Measurements from ENCODE around the gene IFFO2. TPM values are rescaled to one million over a fixed set of nuclear protein-coding genes. Genes with fewer than 3 reads are reported as not detected.
A peak's percentile ranks its signal among the peaks of the same experiment; 100 is the strongest.
"Not testable (repeated sequence)": the region's sequence is repeated elsewhere in the genome, so short reads cannot be mapped to it uniquely, and the experiment has no call there.

IFFO2 gene
- polyA plus RNA-seq, 3 donors from 2014 or later = 1.9 to 3.9 (median 3.2) TPM

DNA sequence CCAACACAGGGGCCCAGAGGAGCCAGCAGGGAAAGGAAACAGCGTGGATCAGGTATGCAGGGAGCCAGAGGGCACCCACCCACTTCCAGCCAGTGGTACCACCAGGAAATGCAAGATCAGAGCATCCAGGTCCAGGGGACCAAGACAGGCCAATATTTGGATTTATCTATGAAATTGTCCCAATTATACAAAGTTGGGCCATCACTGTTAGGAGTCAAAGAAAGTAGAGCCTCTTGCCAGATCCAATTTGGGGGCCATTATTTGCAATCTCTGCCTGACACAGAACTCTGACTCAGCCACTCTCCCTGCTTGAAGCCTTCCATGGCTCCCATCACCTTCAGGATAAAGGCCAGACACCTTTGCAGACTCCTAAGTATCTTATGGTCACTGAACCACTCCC, 75.9 kb downstream of the IFFO2 start:
- H3K9me3 Mint-ChIP-seq = no peaks in the 10 kb centered on the region
- no peak for DNase-seq
- no peak overlapping the region for H3K27ac Mint-ChIP-seq
- peaks cover 0 to 6% (median 0%) of the 10 kb centered on the region in 3 donors for H3K36me3 Mint-ChIP-seq
- no peaks in the 10 kb centered on the region for H3K27me3 Mint-ChIP-seq (ENCODE audit: low read depth in 3 of 3)
- no peak overlapping the region for H3K4me3 Mint-ChIP-seq
- no peaks in the 10 kb centered on the region for H3K4me1 Mint-ChIP-seq

DNA sequence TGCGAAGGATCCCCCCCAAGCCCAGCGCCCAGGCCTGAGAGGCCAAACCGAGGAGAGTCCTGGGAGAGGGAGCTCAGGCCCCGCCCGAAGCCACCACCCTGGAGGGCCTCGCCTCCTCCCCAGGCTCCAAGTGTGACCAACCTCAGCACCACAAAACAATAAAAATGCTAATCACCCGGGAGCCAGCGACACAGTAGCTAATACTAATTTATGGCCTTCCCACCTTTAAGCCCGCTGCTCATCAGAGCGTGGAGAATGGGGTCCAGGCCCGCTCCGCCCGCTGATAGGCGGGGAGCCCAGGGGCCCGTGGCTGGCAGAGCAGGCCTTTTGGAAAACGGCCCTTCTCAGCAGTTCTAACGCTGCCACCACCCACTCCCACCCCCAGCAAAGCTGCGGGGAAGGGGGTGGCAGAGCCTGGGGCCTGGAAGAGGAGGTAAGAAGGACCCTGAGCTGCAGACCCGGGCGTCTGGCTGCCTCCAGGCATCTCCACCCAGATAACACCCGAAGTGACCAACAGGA, 76.6 kb downstream of the IFFO2 start:
- Mint-ChIP-seq H3K9me3 (no peaks in the 10 kb centered on the region), H3K27me3 (ENCODE audit: low read depth in 3 of 3) (no peaks in the 10 kb centered on the region), H3K4me1 (no peaks in the 10 kb centered on the region), H3K4me3 (no peak overlapping the region), H3K27ac (no peak overlapping the region), H3K36me3 (peaks cover 0 to 6% (median 0%) of the 10 kb centered on the region in 3 donors)
- no peak for DNase-seq

- H3K36me3 Mint-ChIP-seq = peaks cover 0 to 6% (median 0%) of the 10 kb centered on the region in 3 donors
- no peaks in the 10 kb centered on the region for H3K9me3 Mint-ChIP-seq
- H3K27me3 Mint-ChIP-seq (ENCODE audit: low read depth in 3 of 3) = no peaks in the 10 kb centered on the region
- no peak overlapping the region for H3K27ac Mint-ChIP-seq
- no peaks in the 10 kb centered on the region for H3K4me1 Mint-ChIP-seq
- DNase-seq = no peak
- H3K4me3 Mint-ChIP-seq = no peak overlapping the region
Observed at GRCh38 chr1:18879215-18879790, 77.2 kb downstream of the IFFO2 start.

DNA sequence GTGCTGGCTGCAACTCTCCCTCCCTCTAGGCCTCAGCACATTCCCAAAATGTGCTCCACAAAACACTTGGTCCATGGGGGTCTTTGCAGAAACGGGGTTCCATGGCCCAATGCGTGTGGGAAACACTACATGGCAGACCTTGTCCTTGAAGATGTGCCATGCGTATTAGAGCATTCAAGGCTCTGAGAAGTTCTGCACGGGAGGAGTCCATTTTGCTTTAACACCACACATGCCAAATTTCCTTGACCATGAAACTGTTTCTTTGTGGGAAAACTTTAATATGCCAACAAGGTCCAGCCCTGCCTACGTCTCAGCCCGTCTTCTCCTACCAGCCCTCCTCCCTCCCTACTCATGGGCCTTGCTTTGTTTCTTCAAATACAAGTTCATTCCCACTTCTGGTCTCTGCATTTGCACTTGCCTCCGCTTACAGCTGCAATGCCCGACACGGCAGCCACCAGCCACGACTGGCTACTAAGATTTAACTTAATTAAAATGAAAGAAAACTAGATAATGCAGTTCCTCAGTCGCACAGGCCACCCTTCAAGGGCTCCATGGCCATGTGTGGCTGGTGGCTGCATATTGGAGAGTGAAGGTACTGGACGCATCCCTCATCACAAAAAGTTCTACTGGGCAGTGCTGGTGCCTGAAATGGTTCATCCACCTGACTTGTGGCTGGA, 77.8 kb downstream of the IFFO2 start:
- DNase-seq = no peak

DNA sequence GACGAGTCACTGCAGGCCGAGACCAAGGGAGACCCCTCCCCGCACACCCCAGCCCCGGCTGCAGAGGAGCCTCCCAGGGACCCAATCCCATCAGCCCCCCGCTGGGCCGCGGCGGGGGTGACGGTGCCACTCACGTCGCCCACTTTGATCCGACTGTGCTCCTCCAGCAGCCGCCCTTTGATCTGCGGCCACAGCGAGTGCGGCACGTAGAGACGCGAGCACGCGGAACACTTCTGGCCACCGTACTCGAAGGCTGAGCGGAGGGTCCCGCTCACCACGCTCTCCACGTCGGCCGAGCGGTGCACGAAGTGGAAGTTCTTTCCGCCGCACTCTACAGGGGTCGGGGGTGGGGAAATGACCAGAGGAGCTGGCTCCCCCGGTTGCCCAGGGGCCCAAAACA, 79.2 kb downstream of the IFFO2 start:
- no peaks in the 10 kb centered on the region for H3K9me3 Mint-ChIP-seq
- H3K4me3 Mint-ChIP-seq = no peak overlapping the region
- DNase-seq = no peak

More for the DNA sequence above, 77.8 kb downstream of the IFFO2 start:
- H3K9me3 Mint-ChIP-seq = no peaks in the 10 kb centered on the region
- peaks cover 0 to 6% (median 0%) of the 10 kb centered on the region in 3 donors for H3K36me3 Mint-ChIP-seq
- H3K4me1 Mint-ChIP-seq = no peaks in the 10 kb centered on the region
- H3K27me3 Mint-ChIP-seq (ENCODE audit: low read depth in 3 of 3) = no peaks in the 10 kb centered on the region
- no peak overlapping the region for H3K4me3 Mint-ChIP-seq
- H3K27ac Mint-ChIP-seq = no peak overlapping the region

GRCh38 chr1:18876210-18876609, 80.3 kb downstream of the IFFO2 start:
- H3K4me3 Mint-ChIP-seq = no peak overlapping the region
- H3K36me3 Mint-ChIP-seq = peaks cover 0 to 6% (median 0%) of the 10 kb centered on the region in 3 donors
- no peaks in the 10 kb centered on the region for H3K9me3 Mint-ChIP-seq
- H3K27ac Mint-ChIP-seq = no peak overlapping the region
- H3K27me3 Mint-ChIP-seq (ENCODE audit: low read depth in 3 of 3) = peaks cover 0 to 1% (median 0%) of the 10 kb centered on the region in 3 donors
- no peaks in the 10 kb centered on the region for H3K4me1 Mint-ChIP-seq
- DNase-seq = no peak

More for the DNA sequence above, 79.2 kb downstream of the IFFO2 start:
- Mint-ChIP-seq H3K27me3 (ENCODE audit: low read depth in 3 of 3) (peaks cover 0 to 1% (median 0%) of the 10 kb centered on the region in 3 donors), H3K36me3 (peaks cover 0 to 6% (median 0%) of the 10 kb centered on the region in 3 donors), H3K4me1 (no peaks in the 10 kb centered on the region), H3K27ac (no peak overlapping the region)

DNA sequence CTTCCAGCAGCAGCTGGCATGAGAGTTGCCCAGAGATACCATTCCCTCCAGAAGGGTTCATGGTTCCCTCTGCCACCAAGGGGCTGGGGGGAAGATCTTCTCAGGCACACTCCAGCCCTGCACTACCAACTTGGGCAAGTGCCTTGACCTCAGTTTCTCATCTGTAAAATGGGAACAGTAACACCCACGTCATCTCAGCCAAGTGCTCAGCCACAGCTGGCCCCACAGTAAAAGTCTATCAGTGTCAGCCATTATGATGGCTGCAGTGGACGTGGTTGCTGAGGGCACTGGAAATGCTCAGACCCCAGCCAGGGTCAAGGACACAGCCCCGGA, 80.7 kb downstream of the IFFO2 start:
- H3K27ac Mint-ChIP-seq = no peak overlapping the region
- H3K4me3 Mint-ChIP-seq = no peak overlapping the region
- H3K36me3 Mint-ChIP-seq = peaks cover 0 to 6% (median 0%) of the 10 kb centered on the region in 3 donors
- H3K9me3 Mint-ChIP-seq = no peaks in the 10 kb centered on the region
- H3K4me1 Mint-ChIP-seq = no peaks in the 10 kb centered on the region
- peaks cover 0 to 1% (median 0%) of the 10 kb centered on the region in 3 donors for H3K27me3 Mint-ChIP-seq (ENCODE audit: low read depth in 3 of 3)
- no peak for DNase-seq

DNA sequence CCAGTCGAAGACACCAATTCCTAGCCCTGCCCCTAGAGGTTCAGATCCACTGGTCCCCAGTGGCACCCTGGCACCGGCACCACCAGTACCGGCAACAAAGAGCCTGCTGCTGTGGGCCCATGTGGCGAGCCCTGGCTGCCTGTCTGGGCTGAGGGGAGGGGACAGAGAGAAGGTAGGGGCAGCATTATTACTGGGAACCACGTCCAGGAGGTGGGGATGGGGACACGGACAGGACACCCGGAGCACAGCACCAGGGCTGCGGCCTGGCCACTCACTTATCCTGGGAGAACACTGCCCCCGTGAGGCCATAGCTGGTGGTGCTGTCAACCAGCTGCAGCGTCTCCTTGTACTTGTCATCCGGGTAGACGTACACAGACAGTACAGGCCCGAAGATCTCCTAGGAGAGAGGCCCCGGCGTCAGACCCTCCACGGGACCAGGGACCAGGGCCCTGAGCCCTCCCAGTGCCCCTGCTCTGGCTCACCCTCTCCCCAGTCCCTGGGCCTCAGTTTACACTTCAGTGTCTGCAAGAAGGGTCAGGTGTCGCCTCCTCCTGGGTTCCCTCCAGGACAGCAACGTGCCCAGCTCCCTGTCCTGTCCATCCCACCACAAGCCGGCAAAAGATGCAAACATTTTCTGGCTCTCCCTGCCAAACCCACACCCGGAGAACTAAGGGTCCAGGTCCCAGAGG, 81.2 kb downstream of the IFFO2 start:
- DNase-seq = peak; percentile 44 to 55 (median 51)
- Mint-ChIP-seq H3K4me1 (no peaks in the 10 kb centered on the region), H3K36me3 (peaks cover 0 to 6% (median 0%) of the 10 kb centered on the region in 3 donors), H3K27me3 (ENCODE audit: low read depth in 3 of 3) (peaks cover 0 to 1% (median 0%) of the 10 kb centered on the region in 3 donors), H3K27ac (no peak overlapping the region), H3K9me3 (no peaks in the 10 kb centered on the region), H3K4me3 (no peak overlapping the region)

DNA sequence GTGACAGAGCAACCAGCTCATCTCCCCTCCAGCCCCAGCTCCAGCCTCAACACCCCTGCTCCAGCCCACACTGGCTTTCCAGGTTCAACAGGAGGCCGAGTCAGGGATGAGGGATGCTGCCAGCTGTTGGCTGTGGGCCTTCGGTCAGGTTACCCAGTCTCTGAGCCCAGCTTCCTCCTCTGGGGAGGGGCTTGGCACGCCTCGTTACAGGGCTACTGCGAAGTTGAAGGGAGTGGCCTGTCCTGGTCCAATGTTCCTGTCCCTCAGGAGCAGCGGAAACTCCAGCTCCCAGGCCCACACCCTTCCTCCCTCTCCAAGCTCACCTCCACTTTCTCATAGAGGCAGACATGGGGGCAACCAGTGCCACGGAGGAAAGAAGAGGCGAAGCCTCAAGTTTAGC, 81.9 kb downstream of the IFFO2 start:
- Mint-ChIP-seq H3K9me3 (no peaks in the 10 kb centered on the region), H3K27me3 (ENCODE audit: low read depth in 3 of 3) (peaks cover 0 to 1% (median 0%) of the 10 kb centered on the region in 3 donors), H3K27ac (no peak overlapping the region), H3K36me3 (peaks cover 0 to 6% (median 0%) of the 10 kb centered on the region in 3 donors), H3K4me3 (no peak overlapping the region), H3K4me1 (no peaks in the 10 kb centered on the region)
- DNase-seq = no peak

DNA sequence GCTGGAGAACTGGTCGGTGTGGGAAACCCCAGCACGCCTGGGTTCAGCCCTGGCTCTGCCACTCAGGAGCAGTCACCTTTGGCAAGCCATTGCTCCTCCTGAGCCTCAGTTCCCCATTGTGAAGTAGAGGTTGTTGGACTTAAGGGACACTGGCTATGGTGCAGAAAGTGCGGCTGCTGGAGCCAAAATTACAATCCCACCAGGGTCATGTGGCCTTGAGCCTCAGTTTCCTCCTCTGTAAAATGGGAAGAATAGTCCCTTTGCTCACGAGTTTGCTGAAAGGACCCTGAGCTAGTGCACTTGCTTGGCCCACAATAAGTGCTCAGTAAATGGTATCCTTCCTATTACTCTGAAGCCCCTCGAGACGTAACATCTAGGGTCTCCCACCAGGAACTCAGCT, 82.4 kb downstream of the IFFO2 start:
- Mint-ChIP-seq H3K9me3 (no peaks in the 10 kb centered on the region), H3K27me3 (ENCODE audit: low read depth in 3 of 3) (peaks cover 0 to 1% (median 0%) of the 10 kb centered on the region in 3 donors), H3K4me1 (no peaks in the 10 kb centered on the region), H3K27ac (no peak overlapping the region), H3K4me3 (no peak overlapping the region), H3K36me3 (peaks cover 0 to 6% (median 0%) of the 10 kb centered on the region in 3 donors)
- no peak for DNase-seq

GRCh38 chr1:18872071-18872611, 84.3 kb downstream of the IFFO2 start:
- DNase-seq = no peak
- Mint-ChIP-seq H3K27me3 (ENCODE audit: low read depth in 3 of 3) (peaks cover 1 to 2% (median 2%) of the 10 kb centered on the region in 3 donors), H3K4me3 (no peak overlapping the region), H3K4me1 (no peaks in the 10 kb centered on the region), H3K9me3 (no peaks in the 10 kb centered on the region), H3K36me3 (no peaks in the 10 kb centered on the region), H3K27ac (no peak overlapping the region)

DNA sequence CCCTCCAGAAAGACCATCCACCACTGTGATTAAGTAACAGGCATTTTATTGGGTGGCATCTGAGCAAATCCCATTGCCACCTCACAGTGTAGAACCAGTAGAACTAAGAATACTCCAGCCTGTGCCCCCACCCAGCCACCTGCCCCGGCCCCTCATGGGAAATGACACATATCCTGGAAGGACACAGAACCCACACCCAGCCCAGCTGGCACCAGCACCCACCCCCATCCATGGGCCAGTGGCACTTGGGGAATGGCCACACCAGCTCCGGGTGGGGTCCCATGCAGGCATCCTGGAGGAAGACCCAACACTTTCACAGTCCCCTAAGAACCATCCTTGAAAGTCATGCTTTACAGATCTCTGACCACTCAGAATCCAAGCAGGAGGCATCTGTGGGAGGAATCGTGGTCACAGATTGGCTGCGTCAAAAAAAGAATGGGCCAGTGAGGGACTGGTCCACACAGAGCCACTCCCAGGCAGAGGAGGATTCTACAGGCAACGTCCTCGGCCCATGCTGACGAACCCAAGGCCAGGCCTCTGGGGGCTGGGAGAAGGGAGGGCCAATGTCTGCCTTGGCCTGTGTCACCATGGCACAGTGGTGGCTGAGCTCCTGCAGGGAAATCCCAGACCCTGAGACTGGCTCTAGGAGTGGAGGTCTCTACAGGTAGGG, 84.9 kb downstream of the IFFO2 start:
- DNase-seq = no peak
- Mint-ChIP-seq H3K27ac (no peak overlapping the region), H3K27me3 (ENCODE audit: low read depth in 3 of 3) (peaks cover 1 to 2% (median 2%) of the 10 kb centered on the region in 3 donors), H3K9me3 (no peaks in the 10 kb centered on the region), H3K4me1 (no peaks in the 10 kb centered on the region), H3K36me3 (no peaks in the 10 kb centered on the region), H3K4me3 (no peak overlapping the region)

GRCh38 chr1:18870957-18871356, 85.5 kb downstream of the IFFO2 start:
- no peaks in the 10 kb centered on the region for H3K36me3 Mint-ChIP-seq
- DNase-seq = no peak
- H3K27ac Mint-ChIP-seq = no peak overlapping the region
- H3K9me3 Mint-ChIP-seq = no peaks in the 10 kb centered on the region
- peaks cover 1 to 2% (median 2%) of the 10 kb centered on the region in 3 donors for H3K27me3 Mint-ChIP-seq (ENCODE audit: low read depth in 3 of 3)
- H3K4me1 Mint-ChIP-seq = no peaks in the 10 kb centered on the region
- H3K4me3 Mint-ChIP-seq = no peak overlapping the region

GRCh38 chr1:18870595-18870865, 85.9 kb downstream of the IFFO2 start:
- H3K4me3 Mint-ChIP-seq; H3K9me3 Mint-ChIP-seq; H3K27me3 Mint-ChIP-seq (ENCODE audit: low read depth in 3 of 3); H3K4me1 Mint-ChIP-seq; DNase-seq; H3K36me3 Mint-ChIP-seq: not testable (repeated sequence)
- peak overlapping the region in 1 of 6 donors; percentile 36 for H3K27ac Mint-ChIP-seq

All from immature natural killer cell (primary cell).